Inflammatory macrophage treated with lipopolysaccharide for 1 hour (primary cell): ENCODE data around the gene OR10H2.
"Not testable (repeated sequence)": the region's sequence is repeated elsewhere in the genome, so short reads cannot be mapped to it uniquely, and the experiment has no call there.

Experiments
- DNase-seq, 2 donors: peaks; one replicate each; pipeline ENCODE4 v3.0.0-alpha.2; 2020 to 2022

Gene OR10H2

GRCh38 chr19:15727724-15728123, at the start of gene OR10H2:
Gene OR10H2, plus strand, starts transcription at chr19:15728024. Its CDS starts 20 bp downstream, at chr19:15728044.
- no peak for DNase-seq

- no peak for DNase-seq
Observed at GRCh38 chr19:15679089-15679488, 48.7 kb upstream of the OR10H2 start.

GRCh38 chr19:15679865-15680264, 48.0 kb upstream of the OR10H2 start:
- not testable (repeated sequence) for DNase-seq

GRCh38 chr19:15680478-15681322, 47.1 kb upstream of the OR10H2 start:
- DNase-seq = no peak

GRCh38 chr19:15683411-15683810, 44.4 kb upstream of the OR10H2 start:
- no peak for DNase-seq

- no peak for DNase-seq
Observed at GRCh38 chr19:15684828-15685227, 43.0 kb upstream of the OR10H2 start.

GRCh38 chr19:15696654-15697194, 31.1 kb upstream of the OR10H2 start:
- DNase-seq = no peak

- DNase-seq = no peak
Observed at GRCh38 chr19:15701757-15702533, 25.9 kb upstream of the OR10H2 start.

GRCh38 chr19:15702534-15702930, 25.3 kb upstream of the OR10H2 start:
- DNase-seq = peak; percentile 36 to 63

- no peak for DNase-seq
Observed at GRCh38 chr19:15714638-15715037, 13.2 kb upstream of the OR10H2 start.

- no peak for DNase-seq
Observed at GRCh38 chr19:15715642-15716041, 12.2 kb upstream of the OR10H2 start.

- DNase-seq = no peak
Observed at GRCh38 chr19:15717809-15718208, 10.0 kb upstream of the OR10H2 start.

- no peak for DNase-seq
Observed at GRCh38 chr19:15721268-15721667, 6.6 kb upstream of the OR10H2 start.

- DNase-seq = no peak
Observed at GRCh38 chr19:15722956-15723355, 4.9 kb upstream of the OR10H2 start.

GRCh38 chr19:15730538-15730937, 2.7 kb downstream of the OR10H2 start:
- no peak for DNase-seq

- no peak for DNase-seq
Observed at GRCh38 chr19:15732388-15732787, 4.6 kb downstream of the OR10H2 start.

- DNase-seq = no peak
Observed at GRCh38 chr19:15733895-15734294, 6.1 kb downstream of the OR10H2 start.

- no peak for DNase-seq
Observed at GRCh38 chr19:15737722-15738121, 9.9 kb downstream of the OR10H2 start, which contains the start of gene OR10H3. Gene OR10H3, plus strand, starts transcription at chr19:15737985. Its CDS starts 3,408 bp downstream, at chr19:15741393.

GRCh38 chr19:15740785-15741184, 13.0 kb downstream of the OR10H2 start:
- no peak for DNase-seq

- no peak for DNase-seq
Observed at GRCh38 chr19:15748239-15748638, 20.4 kb downstream of the OR10H2 start.

GRCh38 chr19:15758379-15758778, 30.6 kb downstream of the OR10H2 start:
- no peak for DNase-seq

GRCh38 chr19:15759962-15760565, 32.2 kb downstream of the OR10H2 start:
- DNase-seq = no peak

- no peak for DNase-seq
Observed at GRCh38 chr19:15769586-15769985, 41.8 kb downstream of the OR10H2 start.
